Thymus (tissue), 11 donors: ENCODE results near the gene DNMT3A. TPM values are rescaled to one million over a fixed set of nuclear protein-coding genes. Genes with fewer than 3 reads are reported as not detected.

Experiments
- DNase-seq, 9 donors: peaks; one replicate each; pipeline ENCODE4 v3.0.0-alpha.2; 2013; ENCODE audit warnings: low spot score in 9 of 9, low read depth in 6 of 9, missing footprints in 1 of 9
- H3K27ac ChIP-seq, 2 donors: one replicate each; pipeline ENCODE4 v1.5.1; 2013; ENCODE audit warnings: control low read depth in 1 of 2, low read depth in 1 of 2, low read length in 1 of 2, mild to moderate bottlenecking in 1 of 2, moderate library complexity in 1 of 2
- H3K27me3 ChIP-seq, 2 donors: one replicate each; pipeline ENCODE4 v1.5.1; 2013; ENCODE audit warnings: low read length in 1 of 2; ENCODE audit not compliant: control insufficient read depth in 2 of 2, insufficient read depth in 1 of 2
- H3K36me3 ChIP-seq, 2 donors: one replicate each; pipeline ENCODE4 v1.5.1; 2013; ENCODE audit warnings: low read length in 1 of 2, mild to moderate bottlenecking in 1 of 2, moderate library complexity in 1 of 2; ENCODE audit not compliant: control insufficient read depth in 2 of 2, insufficient read depth in 2 of 2
- H3K4me1 ChIP-seq, 2 donors: one replicate each; pipeline ENCODE4 v1.5.1; 2013; ENCODE audit warnings: low read length in 2 of 2; ENCODE audit not compliant: control insufficient read depth in 2 of 2, insufficient read depth in 2 of 2
- H3K4me3 ChIP-seq, 2 donors: one replicate each; pipeline ENCODE4 v1.5.1; 2013; ENCODE audit warnings: low read length in 2 of 2, control low read depth in 1 of 2, mild to moderate bottlenecking in 1 of 2
- H3K9me3 ChIP-seq, 2 donors: one replicate each; pipeline ENCODE4 v1.5.1; 2013; ENCODE audit warnings: low read length in 1 of 2, mild to moderate bottlenecking in 1 of 2; ENCODE audit not compliant: control insufficient read depth in 2 of 2, insufficient read depth in 1 of 2
- WGBS: extraction: QIAGEN DNeasy Blood & Tissue Kit; methylation state at CpG from one replicate; pipeline ENCODE4 v1.1.7; 2013; 5-methylcytosine and 5-hydroxymethylcytosine counted together
- polyA plus RNA-seq: library from polyadenylated mRNA; stranded (reverse); fragments of 200-250 nt; gene quantifications from one replicate; pipeline ENCODE4 v1.2.3, GENCODE V29; 2013
- total RNA-seq: library from RNA; stranded (reverse); fragments of 120-200 nt; gene quantifications from one replicate; pipeline ENCODE4 v1.2.4, GENCODE V29; 2013
- donor health status: healthy.

DNMT3A gene
- total and polyA plus RNA-seq, 2 donors, result 22.7 to 27.5 TPM

DNA sequence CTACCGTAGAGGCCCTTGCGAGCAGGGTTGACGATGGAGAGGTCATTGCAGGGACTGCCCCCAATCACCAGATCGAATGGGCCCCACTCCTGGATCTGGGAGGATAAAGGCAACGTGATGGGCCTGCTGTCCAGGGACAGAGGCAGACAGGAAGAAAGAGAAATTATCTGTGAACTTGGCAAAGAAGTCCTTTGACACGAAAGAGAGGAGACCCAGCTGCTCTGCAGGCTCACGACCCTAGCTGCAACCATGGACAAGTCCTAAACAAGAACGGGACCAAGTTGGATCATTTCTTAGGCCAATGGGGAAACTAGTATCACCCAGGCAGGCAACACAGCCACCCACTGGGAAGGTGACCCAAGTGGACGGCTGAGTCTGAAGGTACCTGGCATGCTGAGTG lies 101.1 kb downstream of the DNMT3A start:
- WGBS, result 98% methylated on average over 9 of the region's 9 CpGs
- Histone ChIP-seq H3K27me3 (no peaks in the 10 kb centered on the region), H3K27ac (no peak overlapping the region), H3K4me1 (no peaks in the 10 kb centered on the region), H3K4me3 (no peak overlapping the region), H3K9me3 (no peaks in the 10 kb centered on the region), H3K36me3 (peaks cover 89 to 94% of the 10 kb centered on the region in 2 donors)
- DNase-seq, result no peak

DNA sequence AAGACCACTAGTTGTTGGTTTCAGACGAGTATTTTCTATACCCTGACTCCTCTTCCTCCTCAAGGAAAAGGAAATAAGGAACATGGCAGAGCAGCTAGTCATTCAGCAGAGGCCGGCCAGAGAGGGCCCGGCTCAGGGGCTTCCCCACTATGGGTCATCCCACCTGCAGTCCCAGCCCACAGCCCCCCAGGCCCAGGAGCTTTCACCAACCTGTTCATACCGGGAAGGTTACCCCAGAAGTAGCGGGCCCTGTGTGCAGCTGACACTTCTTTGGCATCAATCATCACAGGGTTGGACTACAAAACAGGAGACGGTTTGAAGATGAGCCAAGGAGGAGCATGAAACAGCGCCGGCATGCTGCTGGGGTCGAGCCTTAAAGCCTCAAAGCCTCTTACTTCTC lies 102.8 kb downstream of the DNMT3A start:
- H3K27ac ChIP-seq, result no peak overlapping the region
- no peaks in the 10 kb centered on the region for H3K9me3 ChIP-seq
- H3K27me3 ChIP-seq, result no peaks in the 10 kb centered on the region
- peaks cover 89 to 92% of the 10 kb centered on the region in 2 donors for H3K36me3 ChIP-seq
- no peak for DNase-seq
- H3K4me1 ChIP-seq, result no peaks in the 10 kb centered on the region
- WGBS, result 96% methylated on average over 9 of the region's 9 CpGs
- H3K4me3 ChIP-seq, result no peak overlapping the region

GRCh38 chr2:25237764-25238163 lies 104.0 kb downstream of the DNMT3A start:
- H3K36me3 ChIP-seq, result peaks cover 94% of the 10 kb centered on the region in 2 donors

GRCh38 chr2:25236736-25237135 lies 105.0 kb downstream of the DNMT3A start:
- no peak for DNase-seq
- peaks cover 91 to 94% of the 10 kb centered on the region in 2 donors for H3K36me3 ChIP-seq
- H3K9me3 ChIP-seq, result no peaks in the 10 kb centered on the region
- H3K4me1 ChIP-seq, result no peaks in the 10 kb centered on the region
- no peak overlapping the region for H3K27ac ChIP-seq
- WGBS, result 97% methylated on average over 8 of the region's 8 CpGs
- H3K4me3 ChIP-seq, result no peak overlapping the region
- no peaks in the 10 kb centered on the region for H3K27me3 ChIP-seq

More at GRCh38 chr2:25237764-25238163, 104.0 kb downstream of the DNMT3A start:
- WGBS, result 97% methylated on average over 8 of the region's 8 CpGs
- Histone ChIP-seq H3K4me3 (no peak overlapping the region), H3K4me1 (no peaks in the 10 kb centered on the region), H3K27me3 (no peaks in the 10 kb centered on the region), H3K27ac (no peak overlapping the region), H3K9me3 (no peaks in the 10 kb centered on the region)
- no peak for DNase-seq

- H3K36me3 ChIP-seq, result peaks cover 78 to 84% of the 10 kb centered on the region in 2 donors
- WGBS, result 96% methylated on average over 8 of the region's 8 CpGs
- DNase-seq, result no peak
Measured at GRCh38 chr2:25234738-25235137, 107.0 kb downstream of the DNMT3A start.

DNA sequence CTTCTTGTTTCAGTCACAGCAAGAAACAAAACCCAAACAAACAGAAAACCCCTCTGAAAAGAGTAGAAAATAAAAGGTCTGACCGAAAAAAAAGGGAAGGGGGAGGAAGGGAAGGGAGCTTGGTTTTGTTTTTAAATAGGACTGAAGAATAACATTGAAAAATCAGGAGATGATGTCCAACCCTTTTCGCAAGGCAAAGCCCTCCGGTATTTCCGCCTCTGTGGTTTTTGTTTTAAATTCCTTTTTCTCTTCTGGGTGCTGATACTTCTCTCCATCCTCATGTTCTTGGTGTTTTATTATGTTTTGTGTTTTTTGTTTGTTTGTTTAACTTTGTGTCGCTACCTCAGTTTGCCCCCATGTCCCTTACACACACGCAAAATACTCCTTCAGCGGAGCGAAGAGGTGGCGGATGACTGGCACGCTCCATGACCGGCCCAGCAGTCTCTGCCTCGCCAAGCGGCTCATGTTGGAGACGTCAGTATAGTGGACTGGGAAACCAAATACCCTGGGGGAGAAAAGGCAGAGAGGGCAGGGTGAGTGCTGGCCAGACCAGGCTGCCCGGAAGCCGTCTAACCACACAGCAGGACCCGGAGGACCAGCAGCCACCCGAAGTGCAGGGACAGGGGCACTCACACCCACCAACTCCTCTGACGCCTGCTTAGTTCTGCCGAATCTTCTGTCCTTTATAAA lies 107.7 kb downstream of the DNMT3A start:
- Histone ChIP-seq H3K4me3 (no peak overlapping the region), H3K36me3 (peaks cover 72 to 80% of the 10 kb centered on the region in 2 donors), H3K4me1 (peaks cover 4 to 8% of the 10 kb centered on the region in 2 donors), H3K27me3 (no peaks in the 10 kb centered on the region), H3K9me3 (no peaks in the 10 kb centered on the region), H3K27ac (no peak overlapping the region)
- WGBS, result 97% methylated on average over 20 of the region's 20 CpGs
- no peak for DNase-seq

More at GRCh38 chr2:25234738-25235137, 107.0 kb downstream of the DNMT3A start:
- Histone ChIP-seq H3K4me1 (peaks cover 4 to 8% of the 10 kb centered on the region in 2 donors), H3K4me3 (no peak overlapping the region), H3K9me3 (no peaks in the 10 kb centered on the region), H3K27ac (no peak overlapping the region), H3K27me3 (no peaks in the 10 kb centered on the region)

- Histone ChIP-seq H3K9me3 (no peaks in the 10 kb centered on the region), H3K36me3 (peaks cover 56 to 65% of the 10 kb centered on the region in 2 donors)
- WGBS, result 88% methylated on average over 12 of the region's 12 CpGs
Measured at GRCh38 chr2:25232248-25232825, 109.4 kb downstream of the DNMT3A start.

DNA sequence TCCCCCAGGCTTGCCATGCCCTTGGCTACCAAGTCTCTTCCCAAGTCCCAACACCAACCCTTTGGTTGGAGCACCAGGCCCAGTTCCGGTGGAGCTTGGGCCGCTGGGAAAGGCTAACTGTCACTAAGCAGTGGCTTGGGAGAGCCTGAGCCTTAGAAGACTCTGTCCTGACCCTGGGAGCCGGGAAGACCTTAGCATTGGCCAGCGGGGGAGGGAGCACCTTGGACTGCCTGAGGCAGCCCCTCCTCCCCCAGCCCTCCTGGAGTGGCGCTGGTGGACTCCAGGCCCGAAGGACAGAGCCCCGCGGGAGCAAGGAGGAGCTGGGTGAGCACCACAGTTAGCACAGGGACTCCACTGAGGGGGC lies 110.8 kb downstream of the DNMT3A start:
- Histone ChIP-seq H3K27ac (no peak overlapping the region), H3K4me1 (peaks cover 4 to 8% of the 10 kb centered on the region in 2 donors), H3K27me3 (no peaks in the 10 kb centered on the region), H3K36me3 (peaks cover 44 to 52% of the 10 kb centered on the region in 2 donors), H3K4me3 (no peak overlapping the region), H3K9me3 (no peaks in the 10 kb centered on the region)
- 92% methylated on average over 8 of the region's 8 CpGs for WGBS
- DNase-seq, result no peak

More at GRCh38 chr2:25232248-25232825, 109.4 kb downstream of the DNMT3A start:
- no peak overlapping the region for H3K27ac ChIP-seq
- no peak for DNase-seq
- no peak overlapping the region for H3K4me3 ChIP-seq
- peaks cover 4 to 8% of the 10 kb centered on the region in 2 donors for H3K4me1 ChIP-seq
- no peaks in the 10 kb centered on the region for H3K27me3 ChIP-seq

- DNase-seq, result no peak
- Histone ChIP-seq H3K27ac (no peak overlapping the region), H3K27me3 (no peaks in the 10 kb centered on the region), H3K36me3 (peaks cover 39 to 46% of the 10 kb centered on the region in 2 donors), H3K4me1 (peaks cover 4 to 8% of the 10 kb centered on the region in 2 donors), H3K4me3 (no peak overlapping the region), H3K9me3 (no peaks in the 10 kb centered on the region)
- 62% methylated on average over 16 of the region's 16 CpGs for WGBS
Measured at GRCh38 chr2:25230198-25230947, 111.4 kb downstream of the DNMT3A start.
